Measurements from ENCODE around the gene NUP214.

GRCh38 chr9:131282688-131283422, 157.5 kb downstream of the NUP214 start:
- no peak for TF ChIP-seq POLR2AphosphoS5 (IDR thresholded peaks at IDR 0.05; ENCODE audit: low read depth, low read length)
- no peak for TF ChIP-seq TAF1 (IDR thresholded peaks at IDR 0.05; ENCODE audit: borderline replicate concordance, low read depth, low read length)
